Endothelial cell of umbilical vein (primary cell): ENCODE results near the gene CLIP2. TPM values are rescaled to one million over a fixed set of nuclear protein-coding genes. Genes with fewer than 3 reads are reported as not detected.
A peak's percentile ranks its signal among the peaks of the same experiment; 100 is the strongest.

Experiments
- BruUV-seq: library from RNA; stranded (reverse); fragments of 400-500 nt; replicated peaks from 2 replicates; lab custom pipeline; 2021; lab: Mats Ljungman, UMichigan
- CTCF ChIA-PET: fragments of 300-600, 350-600 bp; sonication (Branson Sonifier 250); formaldehyde crosslinking; loops from one replicate; lab custom pipeline; 2021; ENCODE audit warnings: antibody characterized with exemption, inconsistent platforms; lab: Charles Lee
- POLR2A ChIA-PET: fragments of 300-600, 350-600 bp; sonication (Branson Sonifier 250); formaldehyde crosslinking; loops from one replicate; lab custom pipeline; 2021; ENCODE audit warnings: antibody characterized with exemption, inconsistent platforms; lab: Charles Lee
- DNase-seq: peaks from one replicate; pipeline ENCODE4 v3.0.0-alpha.2; 2011; ENCODE audit warnings: low read depth, low spot score
- FAIRE-seq: peaks from 2 replicates; lab custom pipeline; 2011; peaks lifted over from hg19 to GRCh38; lab: Jason Lieb, UNC
- H2AFZ ChIP-seq: 2 replicates; pipeline ENCODE4 v1.6.0; 2012; ENCODE audit warnings: low read depth, low read length, control low read depth, inconsistent platforms
- H3K27ac ChIP-seq: 2 replicates; pipeline ENCODE4 v1.5.1; 2011; ENCODE audit warnings: low read depth, mild to moderate bottlenecking, control low read depth, low read length, moderate library complexity; ENCODE audit not compliant: insufficient read depth
- H3K27me3 ChIP-seq, 2 experiments: 2 replicates each; pipeline versions ENCODE4 v1.6.0 to v1.6.1; 2011; ENCODE audit warnings: low read length in 2 of 2, mixed read lengths in 1 of 2; ENCODE audit not compliant: control insufficient read depth in 2 of 2, insufficient read depth in 2 of 2
- H3K36me3 ChIP-seq, 2 experiments: 2 replicates in 1 of 2; 3 replicates in 1 of 2; pipeline ENCODE4 v1.5.1; 2011; ENCODE audit warnings: low read length in 2 of 2, mild to moderate bottlenecking in 1 of 2, moderate library complexity in 1 of 2; ENCODE audit not compliant: control insufficient read depth in 2 of 2, insufficient read depth in 2 of 2; ENCODE audit errors: extremely low read depth in 1 of 2
- H3K4me1 ChIP-seq: 3 replicates; pipeline ENCODE4 v1.5.1; 2011; ENCODE audit warnings: mild to moderate bottlenecking, low read length; ENCODE audit not compliant: control insufficient read depth, insufficient read depth; ENCODE audit errors: extremely low read depth
- H3K4me2 ChIP-seq: 2 replicates; pipeline ENCODE4 v1.6.1; 2011; ENCODE audit warnings: low read length, control low read depth, mixed read lengths; ENCODE audit not compliant: insufficient read depth
- H3K4me3 ChIP-seq, 3 experiments: fragments of 200-600 bp in 1 of 3; sonication (generic), shearing (Covaris generic) in 1 of 3; replicated peaks in 1 of 3; 2 replicates each; pipeline ENCODE4 v1.5.1; 2011 to 2016; ENCODE audit warnings: control low read depth in 3 of 3, low read length in 3 of 3, mild to moderate bottlenecking in 2 of 3, inconsistent platforms in 1 of 3, low read depth in 1 of 3, moderate library complexity in 1 of 3; ENCODE audit not compliant: insufficient read depth in 1 of 3
- H3K79me2 ChIP-seq: 2 replicates; pipeline ENCODE4 v1.6.0; 2012; ENCODE audit warnings: low read length, inconsistent platforms; ENCODE audit not compliant: control insufficient read depth, insufficient read depth
- H3K9ac ChIP-seq: replicated peaks from 2 replicates; pipeline ENCODE3; 2011; ENCODE audit warnings: low read length, control low read depth; ENCODE audit not compliant: insufficient read depth; ENCODE audit errors: extremely low read depth
- H3K9me1 ChIP-seq: replicated peaks from 3 replicates; pipeline ENCODE4 v1.6.0; 2011; ENCODE audit warnings: mild to moderate bottlenecking, low read length; ENCODE audit not compliant: control insufficient read depth, insufficient read depth; ENCODE audit errors: extremely low read depth
- H3K9me3 ChIP-seq: replicated peaks from 2 replicates; pipeline ENCODE4 v1.5.1; 2012; ENCODE audit warnings: low read length, inconsistent platforms; ENCODE audit not compliant: control insufficient read depth, insufficient read depth
- H4K20me1 ChIP-seq: replicated peaks from 2 replicates; pipeline ENCODE3; 2011; ENCODE audit warnings: mild to moderate bottlenecking, low read length; ENCODE audit not compliant: control insufficient read depth, insufficient read depth; ENCODE audit errors: extremely low read depth
- CTCF ChIP-seq, 2 donors: IDR thresholded peaks; 1 replicate in 1 of 2; 2 replicates in 1 of 2; pipeline ENCODE4 v1.5.1; 2011; ENCODE audit warnings: low read length in 2 of 2, mild to moderate bottlenecking in 2 of 2, moderate library complexity in 2 of 2, control low read depth in 1 of 2, inconsistent platforms in 1 of 2, low read depth in 1 of 2; ENCODE audit not compliant: insufficient read depth in 1 of 2; ENCODE audit errors: extremely low read depth in 1 of 2
- FOS ChIP-seq: IDR thresholded peaks from 2 replicates; pipeline ENCODE4 v1.6.1; 2011; ENCODE audit warnings: mild to moderate bottlenecking, low read length, moderate library complexity, borderline replicate concordance; ENCODE audit not compliant: insufficient read depth
- GATA2 ChIP-seq: IDR thresholded peaks from 2 replicates; pipeline ENCODE4 v1.7.0; 2011; ENCODE audit warnings: low read depth, mild to moderate bottlenecking, moderate library complexity, mixed read lengths, low read length; ENCODE audit not compliant: insufficient read length, insufficient read depth
- MAX ChIP-seq: IDR thresholded peaks from 2 replicates; pipeline ENCODE4 v1.6.1; 2011; ENCODE audit not compliant: insufficient read depth, insufficient read length
- MYC ChIP-seq: IDR thresholded peaks from one replicate; pipeline ENCODE4 v1.6.1; 2011; ENCODE audit warnings: mild to moderate bottlenecking, low read depth, low read length
- POLR2AphosphoS5 ChIP-seq: IDR thresholded peaks from 2 replicates; pipeline ENCODE4 v1.6.1; 2012; ENCODE audit warnings: low read depth, mild to moderate bottlenecking, control low read depth, low read length, moderate library complexity; ENCODE audit not compliant: insufficient read depth
- dilution Hi-C: fragments of 300-500 bp; cut with MboI; formaldehyde crosslinking; loops from one replicate; pipeline ENCODE4 v1.15.0; 2019; ENCODE audit warnings: low sequenced_read_pairs; ENCODE audit not compliant: extremely low pct_ligation_motif_present
- intact Hi-C: fragments of 100-400 bp; cut with micrococcal nuclease; formaldehyde crosslinking; loops from one replicate; pipeline ENCODE4 v1.10.0; 2022
- polyA plus RNA-seq, 4 experiments: library from polyadenylated mRNA; depleted of rRNA in 3 of 4; stranded (reverse) in 3 of 4; unstranded in 1 of 4; fragments of >200 nt; gene quantifications; 2 replicates each; pipeline versions ENCODE4 v1.2.1 to v1.2.3, GENCODE V29; 2011 to 2012; ENCODE audit warnings: missing spikeins in 1 of 4
- total RNA-seq: library from RNA; stranded (reverse); gene quantifications from 2 replicates; pipeline ENCODE4 v1.2.3, GENCODE V29; 2021

CLIP2 gene
- total and polyA plus RNA-seq, 2 donors (not counting 3 experiments of a cell fraction or from before 2014, with no cell fraction given) = 8.3 to 37.1 TPM

GRCh38 chr7:74300926-74301325 lies 11.7 kb downstream of the CLIP2 start:
- H3K4me3 ChIP-seq = no peak overlapping the region
- H3K4me2 ChIP-seq = no peak overlapping the region
- no peak overlapping the region for H2AFZ ChIP-seq
- H3K27me3 ChIP-seq = no peaks in the 10 kb centered on the region
- no TSS peak for BruUV-seq
- dilution Hi-C loops = no loop called here
- H4K20me1 ChIP-seq = peaks cover 3% of the 10 kb centered on the region
- intact Hi-C loops = no loop called here
- H3K9me1 ChIP-seq = no peaks in the 10 kb centered on the region
- ChIA-PET POLR2A (no interaction called here), CTCF (no interaction called here)
- peak; percentile 36 for DNase-seq
- no peaks in the 10 kb centered on the region for H3K9me3 ChIP-seq
- no peak overlapping the region for H3K27ac ChIP-seq
- peaks cover 12% of the 10 kb centered on the region for H3K79me2 ChIP-seq
- H3K4me1 ChIP-seq = peaks cover 5% of the 10 kb centered on the region
- TF ChIP-seq GATA2 (no peak), MAX (no peak), FOS (no peak), MYC (no peak), POLR2AphosphoS5 (no peak)
- FAIRE-seq = peak; percentile 33
- H3K36me3 ChIP-seq = no peaks in the 10 kb centered on the region
- H3K9ac ChIP-seq = no peak overlapping the region

GRCh38 chr7:74302745-74303221 lies 13.6 kb downstream of the CLIP2 start:
- TF ChIP-seq FOS (no peak), MAX (no peak), MYC (no peak), CTCF (IDR thresholded peaks at IDR 0.05; ENCODE audit: extremely low read depth in 1 of 2, insufficient read depth in 1 of 2, low read depth in 1 of 2, low read length in 2 of 2) (no peak), POLR2AphosphoS5 (no peak)
- peaks cover 3% of the 10 kb centered on the region for H4K20me1 ChIP-seq
- no peaks in the 10 kb centered on the region for H3K27me3 ChIP-seq
- ChIA-PET POLR2A (no interaction called here), CTCF (interaction anchor here (1.4 to 2.0 kb wide), 2 partner anchors 96 to 98 kb away, joined by 3 to 9 read pairs; no protein-coding TSS in a partner anchor)
- H3K36me3 ChIP-seq = no peaks in the 10 kb centered on the region
- FAIRE-seq (no peak), DNase-seq (no peak)
- no peaks in the 10 kb centered on the region for H3K9me1 ChIP-seq
- H3K4me2 ChIP-seq = no peak overlapping the region
- no peak overlapping the region for H3K9ac ChIP-seq
- H3K4me1 ChIP-seq = peaks cover 18% of the 10 kb centered on the region
- dilution Hi-C loops = no loop called here
- no peak overlapping the region for H3K4me3 ChIP-seq
- intact Hi-C loops = no loop called here
- BruUV-seq = no TSS peak
- H3K79me2 ChIP-seq = peaks cover 12% of the 10 kb centered on the region
- no peaks in the 10 kb centered on the region for H3K9me3 ChIP-seq
- H2AFZ ChIP-seq = no peak overlapping the region
- no peak overlapping the region for H3K27ac ChIP-seq
